HFFc6 (cell line): Measurements from ENCODE around the gene WARS2. TPM values are rescaled to one million over a fixed set of nuclear protein-coding genes. Genes with fewer than 3 reads are reported as not detected.
A peak's percentile ranks its signal among the peaks of the same experiment; 100 is the strongest.

Experiments used
- DNase-seq: peaks from one replicate; pipeline ENCODE4 v3.0.0-alpha.2; 2018
- H3K27ac Mint-ChIP-seq: 2 replicates; pipeline ENCODE4 v1.8.0; 2020; ENCODE audit warnings: mild to moderate bottlenecking, mixed read lengths
- H3K27me3 Mint-ChIP-seq: 2 replicates; pipeline ENCODE4 v1.8.0; 2021; ENCODE audit warnings: mild to moderate bottlenecking, moderate library complexity, mixed read lengths; ENCODE audit not compliant: insufficient read depth
- H3K36me3 Mint-ChIP-seq: 2 replicates; pipeline ENCODE4 v1.8.0; 2021; ENCODE audit warnings: low read depth, mixed read lengths
- H3K4me1 Mint-ChIP-seq: 2 replicates; pipeline ENCODE4 v1.8.0; 2020; ENCODE audit warnings: low read depth, mixed read lengths
- H3K4me3 Mint-ChIP-seq: 2 replicates; pipeline ENCODE4 v1.8.0; 2020; ENCODE audit warnings: mild to moderate bottlenecking, moderate library complexity, mixed read lengths
- H3K9me3 Mint-ChIP-seq: 2 replicates; pipeline ENCODE4 v1.8.0; 2020; ENCODE audit warnings: mild to moderate bottlenecking, mixed read lengths
- total RNA-seq, 6 experiments: library from RNA; stranded (reverse); fragmentation: NEBNext Ultra II Directional; extraction: Animal tissue kit (Norgen Biotek cat#: 25700); gene quantifications; 2 replicates in 1 of 6; 3 replicates in 5 of 6; pipeline ENCODE4 v1.2.3, GENCODE V29; 2021
- TF ChIP-seq, protein P1 (sequence below): fragments of 200-600 bp; sonication (generic); IDR thresholded peaks from 2 replicates; pipeline ENCODE4 v1.5.0; 2021; ENCODE audit warnings: antibody characterized with exemption, mild to moderate bottlenecking

The WARS2 gene
- total RNA-seq, 6 experiments from 2014 or later: 10.5 to 14.8 (median 12.9) TPM

- Mint-ChIP-seq H3K36me3 (no peaks in the 10 kb centered on the region), H3K4me1 (peaks cover 48% of the 10 kb centered on the region), H3K27ac (peak overlapping the region; percentile 77; the same call in 1 of the 2 replicates), H3K27me3 (peaks cover 3% of the 10 kb centered on the region; the same call in 1 of the 2 replicates), H3K4me3 (peak overlapping the region; percentile 83), H3K9me3 (no peaks in the 10 kb centered on the region)
- no peak for DNase-seq
- TF ChIP-seq, protein P1, sequence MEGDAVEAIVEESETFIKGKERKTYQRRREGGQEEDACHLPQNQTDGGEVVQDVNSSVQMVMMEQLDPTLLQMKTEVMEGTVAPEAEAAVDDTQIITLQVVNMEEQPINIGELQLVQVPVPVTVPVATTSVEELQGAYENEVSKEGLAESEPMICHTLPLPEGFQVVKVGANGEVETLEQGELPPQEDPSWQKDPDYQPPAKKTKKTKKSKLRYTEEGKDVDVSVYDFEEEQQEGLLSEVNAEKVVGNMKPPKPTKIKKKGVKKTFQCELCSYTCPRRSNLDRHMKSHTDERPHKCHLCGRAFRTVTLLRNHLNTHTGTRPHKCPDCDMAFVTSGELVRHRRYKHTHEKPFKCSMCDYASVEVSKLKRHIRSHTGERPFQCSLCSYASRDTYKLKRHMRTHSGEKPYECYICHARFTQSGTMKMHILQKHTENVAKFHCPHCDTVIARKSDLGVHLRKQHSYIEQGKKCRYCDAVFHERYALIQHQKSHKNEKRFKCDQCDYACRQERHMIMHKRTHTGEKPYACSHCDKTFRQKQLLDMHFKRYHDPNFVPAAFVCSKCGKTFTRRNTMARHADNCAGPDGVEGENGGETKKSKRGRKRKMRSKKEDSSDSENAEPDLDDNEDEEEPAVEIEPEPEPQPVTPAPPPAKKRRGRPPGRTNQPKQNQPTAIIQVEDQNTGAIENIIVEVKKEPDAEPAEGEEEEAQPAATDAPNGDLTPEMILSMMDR: no peak
These were observed 60.6 kb downstream of the WARS2 start for GRCh38 chr1:119079881-119080280.

- peak; percentile 61 for DNase-seq
- Mint-ChIP-seq H3K27me3 (no peaks in the 10 kb centered on the region; the same call in 1 of the 2 replicates), H3K4me3 (no peak overlapping the region), H3K9me3 (no peaks in the 10 kb centered on the region), H3K27ac (peak overlapping the region; percentile 44; the same call in 1 of the 2 replicates), H3K36me3 (peaks cover 6% of the 10 kb centered on the region), H3K4me1 (peaks cover 26% of the 10 kb centered on the region)
- TF ChIP-seq, protein P1: no peak
These were observed 64.8 kb downstream of the WARS2 start for GRCh38 chr1:119075614-119076013.

DNA sequence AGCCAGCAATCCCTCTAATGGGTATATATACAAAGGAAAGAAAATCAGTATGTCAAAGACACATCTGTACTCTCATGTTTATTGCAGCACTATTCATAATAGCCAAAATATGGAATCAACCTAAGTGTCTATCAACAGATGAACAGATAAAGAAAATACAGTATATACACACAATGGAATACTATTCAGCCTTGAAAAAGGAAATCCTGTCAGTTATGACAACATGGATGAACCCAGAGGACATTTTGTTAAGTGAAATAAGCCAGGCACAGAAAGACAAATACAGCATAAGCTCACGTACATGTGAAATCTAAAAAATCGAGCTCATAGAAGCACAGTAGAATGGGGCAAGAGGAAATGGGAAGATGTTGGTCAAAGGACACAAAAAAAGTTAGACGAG is 69.1 kb downstream of the WARS2 start:
- Mint-ChIP-seq H3K36me3 (peaks cover 6% of the 10 kb centered on the region), H3K9me3 (no peaks in the 10 kb centered on the region), H3K27ac (no peak overlapping the region), H3K27me3 (no peaks in the 10 kb centered on the region; the same call in none of the 2 replicates), H3K4me1 (peaks cover 23% of the 10 kb centered on the region), H3K4me3 (no peak overlapping the region)
- DNase-seq: no peak
- TF ChIP-seq, protein P1: no peak

GRCh38 chr1:119069682-119070081 is 70.8 kb downstream of the WARS2 start:
- Mint-ChIP-seq H3K4me3 (no peak overlapping the region), H3K27ac (no peak overlapping the region), H3K9me3 (no peaks in the 10 kb centered on the region), H3K4me1 (peaks cover 11% of the 10 kb centered on the region), H3K27me3 (no peaks in the 10 kb centered on the region; the same call in 1 of the 2 replicates), H3K36me3 (peaks cover 6% of the 10 kb centered on the region)
- TF ChIP-seq, protein P1: no peak
- DNase-seq: no peak

DNA sequence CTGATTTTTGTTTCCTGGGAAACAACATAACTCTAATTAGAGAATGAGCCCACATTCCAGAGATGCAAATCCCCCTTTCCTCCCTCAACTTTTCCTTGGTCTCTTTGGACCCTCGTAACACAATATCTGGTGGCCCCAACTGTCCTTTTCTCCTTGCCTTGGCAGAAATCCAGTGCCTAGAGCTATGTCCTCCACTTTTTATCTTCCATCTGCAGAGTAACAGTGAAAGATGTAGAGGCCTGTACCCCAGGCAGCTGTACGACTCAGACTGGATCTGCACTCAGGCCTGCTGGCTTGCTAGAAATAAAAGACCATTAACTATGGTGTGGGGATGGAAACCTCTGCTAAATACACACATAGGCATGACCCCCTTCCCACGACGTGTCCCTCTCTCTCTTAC is 72.0 kb downstream of the WARS2 start:
- Mint-ChIP-seq H3K27me3 (no peaks in the 10 kb centered on the region; the same call in 1 of the 2 replicates), H3K27ac (peak overlapping the region; percentile 5), H3K9me3 (no peaks in the 10 kb centered on the region), H3K4me1 (peaks cover 11% of the 10 kb centered on the region), H3K36me3 (peaks cover 6% of the 10 kb centered on the region), H3K4me3 (no peak overlapping the region)
- TF ChIP-seq, protein P1: no peak
- DNase-seq: peak; percentile 4
